GM20000 (cell line): ENCODE measurements around the gene ENAH.

Experiments used
- DNase-seq: peaks from one replicate; pipeline ENCODE4 v3.0.0; 2012; ENCODE audit warnings: low spot score
- TF ChIP-seq, protein P1 (sequence below): IDR thresholded peaks from 2 replicates; pipeline ENCODE4 v1.5.1; 2012; ENCODE audit warnings: mild to moderate bottlenecking, control low read depth; ENCODE audit errors: extremely low read depth, missing control alignments

Gene ENAH

DNA sequence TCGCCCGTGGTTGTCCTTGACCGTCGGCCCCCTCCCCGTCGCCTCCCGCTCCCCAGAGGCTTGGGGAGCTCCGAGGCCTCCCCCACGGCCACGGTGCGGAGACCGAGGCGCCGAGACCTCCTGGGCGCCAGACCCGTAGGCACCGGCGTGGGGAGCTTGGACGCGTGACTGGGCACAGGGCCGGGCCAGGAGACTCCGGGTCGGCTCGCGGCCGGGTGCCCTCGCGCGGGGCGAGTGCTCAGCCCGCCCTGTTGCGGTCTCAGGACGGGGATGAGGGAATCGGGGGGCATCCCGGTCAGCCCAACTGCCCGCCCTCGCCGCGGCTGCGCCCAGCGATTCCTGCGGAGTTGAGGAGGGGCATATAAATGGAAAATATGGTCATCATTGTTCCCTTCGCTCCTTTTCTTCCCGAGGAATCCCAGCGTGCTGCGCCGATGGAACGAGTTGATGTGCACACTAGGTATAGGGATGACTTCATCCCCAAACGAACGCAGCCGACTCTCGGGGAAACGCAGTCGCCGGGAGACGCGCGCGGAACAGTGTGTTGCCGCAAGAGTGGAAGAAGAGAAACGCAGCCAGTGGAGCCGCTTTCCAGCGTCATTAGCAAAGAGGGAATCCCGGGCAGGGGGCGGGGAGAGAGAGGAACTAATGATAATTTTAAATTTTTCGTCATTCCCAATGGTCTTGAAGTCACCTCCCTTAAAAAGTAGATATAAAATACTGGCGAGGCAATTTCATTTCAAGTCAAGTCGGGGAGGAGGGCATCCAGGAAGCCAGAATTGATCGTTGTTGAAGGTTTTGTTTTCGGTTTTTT is 747 bp upstream of the ENAH start:
- TF ChIP-seq, protein P1, sequence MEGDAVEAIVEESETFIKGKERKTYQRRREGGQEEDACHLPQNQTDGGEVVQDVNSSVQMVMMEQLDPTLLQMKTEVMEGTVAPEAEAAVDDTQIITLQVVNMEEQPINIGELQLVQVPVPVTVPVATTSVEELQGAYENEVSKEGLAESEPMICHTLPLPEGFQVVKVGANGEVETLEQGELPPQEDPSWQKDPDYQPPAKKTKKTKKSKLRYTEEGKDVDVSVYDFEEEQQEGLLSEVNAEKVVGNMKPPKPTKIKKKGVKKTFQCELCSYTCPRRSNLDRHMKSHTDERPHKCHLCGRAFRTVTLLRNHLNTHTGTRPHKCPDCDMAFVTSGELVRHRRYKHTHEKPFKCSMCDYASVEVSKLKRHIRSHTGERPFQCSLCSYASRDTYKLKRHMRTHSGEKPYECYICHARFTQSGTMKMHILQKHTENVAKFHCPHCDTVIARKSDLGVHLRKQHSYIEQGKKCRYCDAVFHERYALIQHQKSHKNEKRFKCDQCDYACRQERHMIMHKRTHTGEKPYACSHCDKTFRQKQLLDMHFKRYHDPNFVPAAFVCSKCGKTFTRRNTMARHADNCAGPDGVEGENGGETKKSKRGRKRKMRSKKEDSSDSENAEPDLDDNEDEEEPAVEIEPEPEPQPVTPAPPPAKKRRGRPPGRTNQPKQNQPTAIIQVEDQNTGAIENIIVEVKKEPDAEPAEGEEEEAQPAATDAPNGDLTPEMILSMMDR: no peak
- DNase-seq: peak; percentile 30

DNA sequence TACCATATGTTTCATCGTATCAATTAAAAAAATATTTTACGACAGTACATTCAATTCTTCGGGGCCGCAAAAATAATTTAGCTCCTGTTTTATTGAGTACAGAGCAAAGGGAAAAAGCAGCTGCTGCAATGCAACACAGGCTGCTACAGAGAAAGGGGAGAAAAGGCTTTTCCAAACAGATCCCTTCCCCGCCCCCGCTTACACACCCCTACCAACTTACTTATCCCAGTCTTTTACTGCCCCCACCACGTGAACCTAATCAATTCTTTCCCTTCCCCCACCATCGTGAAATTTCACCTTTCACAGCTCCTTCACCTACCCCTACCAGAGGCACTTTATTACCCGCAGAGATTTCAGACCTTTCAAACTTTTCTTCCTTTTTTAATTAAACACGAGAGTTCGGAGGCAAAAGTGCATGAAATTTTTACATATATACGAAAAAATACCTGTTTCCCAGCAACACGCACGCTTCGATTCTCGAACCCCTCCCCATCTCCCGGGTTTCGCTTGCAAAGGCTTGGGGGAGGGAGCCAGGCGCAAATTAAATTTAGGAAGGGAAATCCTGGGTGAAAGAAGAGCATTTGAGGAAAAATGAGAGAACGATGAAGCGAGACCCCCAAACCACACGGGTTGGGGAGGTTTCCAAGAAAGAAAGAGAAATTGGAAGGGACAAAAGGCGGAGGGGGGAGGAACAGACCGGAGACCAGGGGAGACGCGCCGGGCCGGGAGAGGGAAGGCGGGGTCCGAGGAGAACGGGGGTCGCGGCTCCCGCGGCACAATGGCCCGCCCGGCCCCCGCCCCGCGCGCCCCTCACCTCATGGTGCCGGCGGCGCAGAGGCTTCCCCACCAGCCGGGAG is 823 bp downstream of the ENAH start:
- no peak for DNase-seq
- TF ChIP-seq, protein P1: no peak

DNA sequence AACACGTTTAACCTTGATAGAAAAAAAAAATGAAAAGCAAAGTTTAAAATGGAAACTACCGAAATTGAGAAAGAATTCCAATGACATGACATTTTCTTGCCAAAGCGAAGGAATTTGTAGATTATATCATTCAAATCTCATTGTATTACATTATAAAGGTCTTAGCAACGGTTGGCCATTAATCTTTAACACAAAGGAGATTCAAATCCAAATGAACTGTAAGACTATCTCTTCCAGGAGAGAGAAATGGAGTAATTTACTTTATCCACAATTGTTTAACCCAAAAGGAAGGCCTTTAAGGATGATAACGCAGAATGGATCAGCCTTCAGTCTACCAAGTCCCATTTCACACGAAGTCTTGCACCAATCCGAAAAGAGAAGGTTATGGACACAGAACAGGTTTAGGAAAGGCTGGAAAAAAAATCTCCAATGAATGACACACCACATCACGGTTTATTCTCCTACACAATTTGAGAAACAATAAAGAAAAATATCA is 1.5 kb downstream of the ENAH start:
- no peak for DNase-seq
- TF ChIP-seq, protein P1: no peak

DNA sequence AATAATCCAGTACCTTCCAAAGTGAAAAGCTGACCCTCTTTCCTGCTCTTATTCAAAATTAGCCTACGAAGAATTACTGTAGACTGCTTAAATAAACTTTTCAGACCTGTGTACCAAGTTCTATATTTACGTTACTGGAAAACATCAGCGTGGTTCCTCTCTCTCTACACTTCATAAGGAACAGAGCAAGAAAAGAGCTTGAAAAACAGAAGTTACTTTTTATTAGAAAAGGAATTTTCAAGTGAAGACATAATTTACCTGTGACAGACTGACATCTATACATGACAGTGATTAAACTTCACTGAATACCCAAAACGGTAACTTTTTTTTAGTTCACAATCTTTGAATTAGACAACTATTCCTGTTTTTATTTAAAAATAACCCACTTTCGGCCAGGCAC is 2.7 kb downstream of the ENAH start:
- DNase-seq: no peak
- TF ChIP-seq, protein P1: no peak

DNA sequence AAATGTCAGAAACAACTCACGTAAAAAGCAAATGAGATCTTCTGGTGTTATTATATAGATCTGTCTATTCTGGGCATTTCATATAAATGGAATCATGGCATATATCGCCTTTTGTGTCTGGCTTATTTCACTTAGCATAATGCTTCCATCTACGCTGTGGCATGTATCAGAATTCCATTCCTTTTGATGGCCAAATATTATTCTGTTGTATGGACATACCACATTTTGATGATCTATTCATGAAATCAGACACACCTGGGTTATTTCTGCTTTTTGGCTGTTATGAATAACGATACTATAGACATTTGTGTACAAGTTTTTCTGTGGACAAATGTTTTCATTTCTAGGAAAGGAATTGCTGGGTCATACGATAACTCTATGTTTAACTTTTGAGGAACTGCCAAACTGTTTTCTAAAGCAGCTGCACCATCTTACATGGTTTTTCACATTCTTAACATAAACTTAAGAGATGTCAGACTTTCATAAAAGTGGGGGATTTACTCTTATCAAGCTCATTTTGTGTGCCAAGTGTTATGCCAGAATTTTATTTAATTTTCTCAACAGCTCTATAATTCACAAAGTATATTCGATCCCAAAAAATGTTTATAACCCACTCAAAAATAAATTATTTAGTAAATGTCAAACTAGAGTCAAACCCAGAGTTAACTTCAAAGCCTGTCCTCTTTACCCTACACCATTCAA is 7.6 kb downstream of the ENAH start:
- DNase-seq: no peak
- TF ChIP-seq, protein P1: no peak

DNA sequence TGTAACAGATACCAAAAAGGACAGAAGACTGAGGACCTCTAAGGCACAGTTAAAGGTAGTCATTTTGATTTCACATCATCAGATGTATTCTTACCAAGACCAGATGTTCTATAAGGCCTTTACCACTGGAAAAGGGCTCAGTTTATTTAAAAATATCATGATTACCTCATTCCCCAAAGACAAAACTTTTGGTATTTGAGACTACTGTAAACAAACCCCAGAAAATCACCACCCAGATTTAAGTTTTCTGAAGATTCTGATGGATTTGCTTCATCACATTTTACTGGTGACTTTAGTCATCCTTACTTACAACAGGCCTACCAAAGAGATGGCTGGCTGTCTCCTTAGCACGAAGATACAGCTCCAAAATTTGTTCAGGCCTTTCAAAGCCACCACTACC is 8.3 kb downstream of the ENAH start:
- DNase-seq: no peak
- TF ChIP-seq, protein P1: no peak
